Glutamatergic neuron (in vitro differentiated cells): ENCODE data around the gene EHD2. TPM values are rescaled to one million over a fixed set of nuclear protein-coding genes. Genes with fewer than 3 reads are reported as not detected.
"Not testable (repeated sequence)": the region's sequence is repeated elsewhere in the genome, so short reads cannot be mapped to it uniquely, and the experiment has no call there.

Experiments used
- DNase-seq: peaks from one replicate; pipeline ENCODE4 v3.0.0; 2022
- H3K27ac Mint-ChIP-seq: one replicate; pipeline ENCODE4 v1.8.0; 2020; ENCODE audit warnings: mild to moderate bottlenecking, mixed read lengths, inconsistent platforms; ENCODE audit not compliant: unreplicated experiment
- H3K27me3 Mint-ChIP-seq: one replicate; pipeline ENCODE4 v1.8.0; 2020; ENCODE audit warnings: mild to moderate bottlenecking, moderate library complexity, mixed read lengths, inconsistent platforms; ENCODE audit not compliant: unreplicated experiment
- H3K36me3 Mint-ChIP-seq: one replicate; pipeline ENCODE4 v1.8.0; 2020; ENCODE audit warnings: mild to moderate bottlenecking, mixed read lengths, inconsistent platforms; ENCODE audit not compliant: unreplicated experiment
- H3K4me1 Mint-ChIP-seq: one replicate; pipeline ENCODE4 v1.8.0; 2020; ENCODE audit warnings: mild to moderate bottlenecking, low read depth, mixed read lengths, inconsistent platforms; ENCODE audit not compliant: unreplicated experiment
- H3K4me3 Mint-ChIP-seq: one replicate; pipeline ENCODE4 v1.8.0; 2020; ENCODE audit warnings: mild to moderate bottlenecking, mixed read lengths, inconsistent platforms; ENCODE audit not compliant: unreplicated experiment
- H3K9me3 Mint-ChIP-seq: one replicate; pipeline ENCODE4 v1.8.0; 2020; ENCODE audit warnings: mild to moderate bottlenecking, moderate library complexity, mixed read lengths, inconsistent platforms; ENCODE audit not compliant: unreplicated experiment
- total RNA-seq: library from RNA; stranded (reverse); fragmentation: NEBNext Ultra II Directional; extraction: Animal tissue kit (Norgen Biotek cat#: 25700); gene quantifications from one replicate; pipeline ENCODE4 v1.2.1, GENCODE V29; 2021; ENCODE audit not compliant: unreplicated experiment
- TF ChIP-seq, protein P1 (sequence below): fragments of 200-600 bp; sonication (generic); IDR thresholded peaks from one replicate; pipeline ENCODE4 v1.5.0; 2021; ENCODE audit not compliant: partially characterized antibody, unreplicated experiment

EHD2 gene
- total RNA-seq, 1 donor from 2014 or later: 7.6 TPM

DNA sequence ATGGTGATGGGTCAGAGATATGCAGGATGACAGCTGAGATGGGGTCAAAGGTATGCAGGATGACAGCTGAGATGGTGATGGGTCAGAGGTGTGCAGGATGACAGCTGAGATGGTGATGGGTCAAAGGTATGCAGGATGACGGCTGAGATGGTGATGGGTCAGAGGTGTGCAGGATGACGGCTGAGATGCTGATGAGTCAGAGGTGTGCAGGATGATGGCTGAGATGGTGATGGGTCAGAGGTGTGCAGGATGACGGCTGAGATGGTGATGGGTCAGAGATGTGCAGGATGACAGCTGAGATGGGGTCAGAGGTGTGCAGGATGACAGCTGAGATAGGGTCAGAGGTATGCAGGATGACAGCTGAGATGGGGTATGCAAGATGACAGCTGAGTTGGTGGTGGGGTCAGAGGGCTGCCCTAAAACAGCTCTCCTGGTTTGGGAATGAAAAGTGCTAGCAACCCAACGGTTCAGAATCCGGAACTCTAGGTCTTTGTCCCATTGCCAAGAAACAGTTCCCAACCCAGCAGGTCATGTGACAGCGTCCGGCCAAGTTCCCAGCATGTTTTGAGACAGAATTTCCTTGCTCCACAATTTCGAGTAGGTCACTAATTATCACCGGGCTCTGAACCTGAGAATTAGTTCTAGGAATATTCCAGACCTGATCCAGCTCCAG lies 68.5 kb downstream of the EHD2 start:
- TF ChIP-seq, protein P1, sequence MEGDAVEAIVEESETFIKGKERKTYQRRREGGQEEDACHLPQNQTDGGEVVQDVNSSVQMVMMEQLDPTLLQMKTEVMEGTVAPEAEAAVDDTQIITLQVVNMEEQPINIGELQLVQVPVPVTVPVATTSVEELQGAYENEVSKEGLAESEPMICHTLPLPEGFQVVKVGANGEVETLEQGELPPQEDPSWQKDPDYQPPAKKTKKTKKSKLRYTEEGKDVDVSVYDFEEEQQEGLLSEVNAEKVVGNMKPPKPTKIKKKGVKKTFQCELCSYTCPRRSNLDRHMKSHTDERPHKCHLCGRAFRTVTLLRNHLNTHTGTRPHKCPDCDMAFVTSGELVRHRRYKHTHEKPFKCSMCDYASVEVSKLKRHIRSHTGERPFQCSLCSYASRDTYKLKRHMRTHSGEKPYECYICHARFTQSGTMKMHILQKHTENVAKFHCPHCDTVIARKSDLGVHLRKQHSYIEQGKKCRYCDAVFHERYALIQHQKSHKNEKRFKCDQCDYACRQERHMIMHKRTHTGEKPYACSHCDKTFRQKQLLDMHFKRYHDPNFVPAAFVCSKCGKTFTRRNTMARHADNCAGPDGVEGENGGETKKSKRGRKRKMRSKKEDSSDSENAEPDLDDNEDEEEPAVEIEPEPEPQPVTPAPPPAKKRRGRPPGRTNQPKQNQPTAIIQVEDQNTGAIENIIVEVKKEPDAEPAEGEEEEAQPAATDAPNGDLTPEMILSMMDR: no peak
- H3K36me3 Mint-ChIP-seq: peaks cover 5% of the 10 kb centered on the region
- H3K4me1 Mint-ChIP-seq: peaks cover 10% of the 10 kb centered on the region
- DNase-seq: no peak
- peak overlapping the region; percentile 57 for H3K27ac Mint-ChIP-seq
- peaks cover 9% of the 10 kb centered on the region for H3K9me3 Mint-ChIP-seq
- H3K27me3 Mint-ChIP-seq: peaks cover 8% of the 10 kb centered on the region
- H3K4me3 Mint-ChIP-seq: peak overlapping the region; percentile 65

DNA sequence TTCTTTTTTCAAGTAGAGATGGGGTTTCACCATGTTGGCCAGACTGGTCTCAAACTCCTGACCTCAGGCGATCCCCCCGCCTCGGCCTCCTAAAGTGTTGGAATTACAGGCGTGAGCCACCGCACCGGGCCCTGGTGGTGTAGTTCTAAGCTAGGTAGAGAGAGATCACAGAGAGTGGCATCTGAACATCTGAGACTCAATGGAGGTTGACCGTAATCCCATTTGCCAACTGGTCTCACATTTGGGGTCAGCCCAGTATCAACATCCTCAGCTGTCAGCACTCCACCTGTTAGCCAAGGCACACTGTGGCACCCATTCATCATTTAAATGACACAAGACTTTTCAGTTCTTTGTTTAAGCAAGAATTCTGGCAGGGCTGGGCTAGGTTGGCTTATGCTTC lies 73.3 kb downstream of the EHD2 start:
- TF ChIP-seq, protein P1: no peak
- peaks cover 7% of the 10 kb centered on the region for H3K27me3 Mint-ChIP-seq
- H3K4me1 Mint-ChIP-seq: peaks cover 3% of the 10 kb centered on the region
- DNase-seq: no peak
- H3K4me3 Mint-ChIP-seq: no peak overlapping the region
- peaks cover 5% of the 10 kb centered on the region for H3K9me3 Mint-ChIP-seq
- H3K36me3 Mint-ChIP-seq: peaks cover 5% of the 10 kb centered on the region
- peak overlapping the region; percentile 12 for H3K27ac Mint-ChIP-seq

DNA sequence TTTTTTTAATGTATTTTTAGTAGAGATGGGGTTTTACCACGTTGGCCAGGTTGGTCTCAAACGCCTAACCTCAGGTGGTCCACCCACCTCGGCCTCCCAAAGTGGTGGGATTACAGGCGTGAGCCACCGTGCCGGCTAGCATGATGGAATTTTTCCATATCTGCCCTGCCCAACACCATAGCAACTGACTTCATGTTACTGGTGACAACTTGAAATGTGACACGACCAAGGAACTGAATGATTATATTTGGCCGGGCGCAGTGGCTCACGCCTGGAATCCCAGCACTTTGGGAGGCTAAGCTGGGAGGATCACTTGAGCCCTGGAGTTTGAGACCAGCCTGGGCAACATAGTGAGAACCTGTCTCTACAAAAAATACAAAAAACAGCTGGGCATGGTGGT lies 74.1 kb downstream of the EHD2 start:
- not testable (repeated sequence) for H3K9me3 Mint-ChIP-seq, H3K27ac Mint-ChIP-seq, H3K36me3 Mint-ChIP-seq, H3K4me3 Mint-ChIP-seq, DNase-seq, H3K4me1 Mint-ChIP-seq, H3K27me3 Mint-ChIP-seq

DNA sequence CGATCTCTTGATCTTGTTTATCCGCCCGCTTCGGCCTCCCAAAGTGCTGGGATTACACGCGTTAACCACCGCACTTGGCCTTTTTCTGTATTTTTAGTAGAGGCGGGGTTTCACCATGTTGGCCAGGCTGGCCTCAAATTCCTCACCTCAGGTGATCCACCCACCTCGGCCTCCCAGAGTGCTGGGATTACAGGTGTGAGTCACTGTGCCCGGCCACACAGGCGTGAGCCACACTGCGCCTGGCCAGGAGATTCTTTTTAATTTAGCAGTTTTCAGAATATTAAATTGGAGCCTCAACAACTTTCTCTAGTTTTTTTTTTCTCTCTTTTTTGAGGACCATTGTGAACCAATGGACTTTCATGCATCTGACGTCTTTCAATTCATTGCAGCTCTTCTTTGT lies 76.6 kb downstream of the EHD2 start:
- H3K36me3 Mint-ChIP-seq, H3K4me1 Mint-ChIP-seq, H3K27me3 Mint-ChIP-seq, DNase-seq, H3K4me3 Mint-ChIP-seq, H3K9me3 Mint-ChIP-seq, H3K27ac Mint-ChIP-seq: not testable (repeated sequence)

DNA sequence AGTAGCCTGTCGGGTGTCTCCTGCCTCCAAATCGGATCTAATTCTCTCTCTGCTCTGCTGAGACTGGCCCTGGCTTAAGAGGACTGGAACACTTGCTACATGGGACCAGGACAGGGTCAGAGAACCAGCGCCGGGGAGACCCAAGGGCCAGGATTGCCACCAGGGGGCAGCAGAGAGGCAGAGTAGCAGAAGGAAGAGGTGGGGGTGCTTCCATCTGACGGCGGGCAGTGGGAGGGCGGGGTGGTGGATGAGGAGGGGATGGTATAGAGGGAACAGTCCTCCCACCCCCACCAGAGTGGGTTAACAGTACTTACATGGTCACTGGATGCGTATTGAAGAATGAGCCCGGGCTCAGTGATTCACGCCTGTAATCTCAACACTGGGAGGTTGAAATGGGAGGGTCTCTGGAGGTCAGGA lies 77.2 kb downstream of the EHD2 start:
- Mint-ChIP-seq H3K36me3 (no peaks in the 10 kb centered on the region), H3K4me1 (no peaks in the 10 kb centered on the region), H3K27me3 (peaks cover 3% of the 10 kb centered on the region), H3K4me3 (no peak overlapping the region), H3K9me3 (no peaks in the 10 kb centered on the region), H3K27ac (no peak overlapping the region)
- TF ChIP-seq, protein P1: peak; percentile 84
- peak; percentile 96 for DNase-seq

DNA sequence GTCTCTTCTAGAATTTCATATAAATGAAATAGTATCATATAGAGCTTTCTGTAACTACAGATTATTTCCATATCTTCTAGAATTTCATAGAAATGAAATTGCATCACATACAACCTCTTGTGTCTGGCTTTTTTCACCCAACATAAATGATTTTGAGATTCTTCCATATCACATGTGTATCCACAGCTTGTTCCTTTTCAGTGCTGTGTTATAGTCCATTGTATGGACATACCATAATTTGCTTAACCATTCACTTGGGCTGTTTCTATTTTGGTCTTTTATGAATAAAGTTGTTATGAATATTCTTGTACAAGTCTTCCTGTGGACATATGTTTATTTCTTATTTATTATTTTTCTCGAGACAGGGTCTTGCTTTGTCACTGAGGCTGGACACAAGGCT lies 79.4 kb downstream of the EHD2 start:
- TF ChIP-seq, protein P1: no peak
- Mint-ChIP-seq H3K4me3 (no peak overlapping the region), H3K27me3 (peaks cover 4% of the 10 kb centered on the region), H3K4me1 (no peaks in the 10 kb centered on the region), H3K27ac (no peak overlapping the region), H3K9me3 (peaks cover 2% of the 10 kb centered on the region), H3K36me3 (no peaks in the 10 kb centered on the region)
- DNase-seq: no peak
